Fibroblast of skin of left quadriceps (primary cell): ENCODE measurements around the gene CALML4.

Experiments
- DNase-seq, 2 experiments: peaks; one replicate each; pipeline ENCODE4 v3.0.0-alpha.2; 2013; ENCODE audit warnings: low read depth in 2 of 2

The CALML4 gene

GRCh38 chr15:68145706-68146105 is 59.4 kb downstream of the CALML4 start:
- no peak for DNase-seq

- DNase-seq, result no peak
Measured at GRCh38 chr15:68143785-68144184, 61.3 kb downstream of the CALML4 start.

GRCh38 chr15:68143129-68143528 is 62.0 kb downstream of the CALML4 start:
- no peak for DNase-seq
